GM12878 (cell line): ENCODE results near the gene MAST1. TPM values are rescaled to one million over a fixed set of nuclear protein-coding genes. Genes with fewer than 3 reads are reported as not detected.

Experiments
- ATAC-seq: fragments of 200-7000 bp; cut with Tn5 transposase; 3 replicates; pipeline ENCODE4 v1.9.1; 2020; ENCODE audit warnings: mild to moderate bottlenecking, moderate library complexity
- BruUV-seq: library from RNA; stranded (reverse); fragments of 400-500 nt; replicated peaks from 2 replicates; lab custom pipeline; 2021; lab: Mats Ljungman, UMichigan
- CTCF ChIA-PET: fragments of 300-600 bp; sonication (Branson Sonifier 250); formaldehyde crosslinking; extraction: SDS; loops from one replicate; lab custom pipeline; 2021; ENCODE audit warnings: inconsistent platforms; lab: Yijun Ruan, JAX
- POLR2A ChIA-PET: fragments of 350-600 bp; formaldehyde crosslinking; extraction: SDS; loops from one replicate; lab custom pipeline; 2021; ENCODE audit warnings: inconsistent platforms; lab: Charles Lee
- RAD21 ChIA-PET: fragments of 300-600 bp; sonication (Branson Sonifier 250); formaldehyde crosslinking; loops from one replicate; lab custom pipeline; 2023; ENCODE audit warnings: antibody characterized with exemption; ENCODE audit not compliant: unreplicated experiment; lab: Charles Lee
- SMC1A ChIA-PET: fragments of 300-600 bp; sonication (Branson Sonifier 250); formaldehyde crosslinking; loops from one replicate; lab custom pipeline; 2023; ENCODE audit not compliant: unreplicated experiment, uncharacterized antibody; lab: Charles Lee
- DNase-seq: peaks from one replicate; pipeline ENCODE4 v3.0.0-alpha.2; 2011; ENCODE audit warnings: low read depth, low spot score
- FAIRE-seq: peaks from 3 replicates; lab custom pipeline; 2011; peaks lifted over from hg19 to GRCh38; lab: Jason Lieb, UNC
- H2AFZ ChIP-seq: 2 replicates; pipeline ENCODE4 v1.6.0; 2011; ENCODE audit warnings: low read depth, low read length, control low read depth; ENCODE audit not compliant: control insufficient read depth
- H3K27ac ChIP-seq: 2 replicates; pipeline ENCODE4 v1.5.1; 2011; ENCODE audit warnings: control low read depth; ENCODE audit not compliant: control insufficient read depth, insufficient read depth
- H3K27me3 ChIP-seq, 2 experiments: replicated peaks in 1 of 2; 2 replicates each; pipeline versions ENCODE4 v1.6.0 to v1.6.1; 2011; ENCODE audit warnings: low read length in 1 of 2; ENCODE audit not compliant: control insufficient read depth in 2 of 2, insufficient read depth in 2 of 2
- H3K36me3 ChIP-seq, 2 experiments: 2 replicates each; pipeline ENCODE4 v1.5.1; 2011; ENCODE audit warnings: low read length in 1 of 2; ENCODE audit not compliant: control insufficient read depth in 2 of 2, insufficient read depth in 2 of 2
- H3K4me1 ChIP-seq: 2 replicates; pipeline ENCODE4 v1.6.1; 2011; ENCODE audit warnings: mild to moderate bottlenecking, low read length, moderate library complexity, mixed read lengths; ENCODE audit not compliant: control insufficient read depth, insufficient read depth
- H3K4me2 ChIP-seq: 2 replicates; pipeline ENCODE4 v1.6.0; 2011; ENCODE audit warnings: control low read depth; ENCODE audit not compliant: control insufficient read depth, insufficient read depth
- H3K4me3 ChIP-seq: fragments of 200-600 bp; sonication (generic); 2 replicates; pipeline ENCODE4 v1.5.1; 2016
- H3K79me2 ChIP-seq: 2 replicates; pipeline ENCODE4 v1.6.0; 2011; ENCODE audit warnings: low read length; ENCODE audit not compliant: control insufficient read depth, insufficient read depth
- H3K9ac ChIP-seq: 2 replicates; pipeline ENCODE4 v1.8.0; 2011; ENCODE audit warnings: low read length, control low read depth, mixed read lengths; ENCODE audit not compliant: control insufficient read depth, insufficient read depth
- H3K9me3 ChIP-seq: replicated peaks from 3 replicates; pipeline ENCODE4 v1.5.1; 2011; ENCODE audit warnings: mild to moderate bottlenecking, low read length; ENCODE audit not compliant: control insufficient read depth, insufficient read depth
- H4K20me1 ChIP-seq: 2 replicates; pipeline ENCODE4 v1.6.0; 2011; ENCODE audit not compliant: control insufficient read depth, insufficient read depth
- BCL3 ChIP-seq: IDR thresholded peaks from 2 replicates; pipeline ENCODE4 v1.6.1; 2011; ENCODE audit warnings: borderline replicate concordance, low read depth, mild to moderate bottlenecking, moderate library complexity, low read length; ENCODE audit not compliant: insufficient read depth, poor library complexity, severe bottlenecking
- CTCF ChIP-seq, 3 experiments: IDR thresholded peaks in 2 of 3; conservative IDR thresholded peaks in 1 of 3; 2 replicates each; pipeline ENCODE4 v1.5.1; 2011; ENCODE audit warnings: low read depth in 3 of 3, low read length in 3 of 3, mild to moderate bottlenecking in 3 of 3, control low read depth in 2 of 3, moderate library complexity in 2 of 3, inconsistent platforms in 1 of 3, mixed read lengths in 1 of 3; ENCODE audit not compliant: control insufficient read depth in 2 of 3, insufficient read depth in 1 of 3; ENCODE audit errors: extremely low read depth in 1 of 3
- E2F4 ChIP-seq: IDR thresholded peaks from 2 replicates; pipeline ENCODE4 v1.6.1; 2012; ENCODE audit warnings: low read depth, low read length, improper control_type of control experiment
- FOXM1 ChIP-seq: IDR thresholded peaks from 2 replicates; pipeline ENCODE4 v1.6.1; 2012; ENCODE audit warnings: low read depth, mild to moderate bottlenecking, inconsistent platforms, low read length, moderate library complexity
- GABPA ChIP-seq: IDR thresholded peaks from 2 replicates; pipeline ENCODE4 v1.6.1; 2014; ENCODE audit warnings: antibody characterized with exemption, low read depth, mild to moderate bottlenecking, inconsistent platforms
- PAX8 ChIP-seq: fragments of 450-650 bp; IDR thresholded peaks from 2 replicates; pipeline ENCODE4 v1.6.1; 2017; ENCODE audit warnings: mild to moderate bottlenecking, moderate library complexity
- POU2F2 ChIP-seq: IDR thresholded peaks from 3 replicates; pipeline ENCODE4 v1.6.1; 2011; ENCODE audit warnings: low read depth, mild to moderate bottlenecking, low read length, borderline replicate concordance
- RB1 ChIP-seq: fragments of 450-650 bp; formaldehyde crosslinking; IDR thresholded peaks from 2 replicates; pipeline ENCODE4 v1.6.1; 2017; ENCODE audit warnings: mild to moderate bottlenecking, borderline replicate concordance
- WRNIP1 ChIP-seq: IDR thresholded peaks from 2 replicates; pipeline ENCODE4 v1.6.1; 2011; ENCODE audit warnings: low read depth, low read length, improper control_type of control experiment, borderline replicate concordance
- ZNF274 ChIP-seq: IDR thresholded peaks from one replicate; pipeline ENCODE4 v1.8.0; 2011; ENCODE audit not compliant: insufficient read length, insufficient read depth
- ZNF384 ChIP-seq: IDR thresholded peaks from 2 replicates; pipeline ENCODE4 v1.6.1; 2012; ENCODE audit warnings: low read depth, mild to moderate bottlenecking, low read length, improper control_type of control experiment, borderline replicate concordance
- WGBS: methylation state at CpG from one replicate; pipeline ENCODE4 v1.1.6; 2016; ENCODE audit warnings: low lambda C conversion rate; ENCODE audit not compliant: insufficient replicate concordance, insufficient coverage; ENCODE audit errors: missing lambda C conversion rate; 5-methylcytosine and 5-hydroxymethylcytosine counted together
- in situ Hi-C: fragments of 300-500 bp; cut with MboI; formaldehyde crosslinking; loops from 9 replicates; pipeline ENCODE4 v1.14.3; 2018; ENCODE audit warnings: mixed read lengths
- intact Hi-C: fragments of 100-400 bp; cut with micrococcal nuclease; formaldehyde crosslinking; loops from one replicate; pipeline ENCODE4 v1.14.2; 2022; ENCODE audit not compliant: unreplicated experiment
- polyA plus RNA-seq, 11 experiments: library from polyadenylated mRNA; depleted of rRNA in 4 of 11; unstranded in 6 of 11; stranded (reverse) in 5 of 11; fragments of >200 nt; fragmentation: Nextera tagmentation in 4 of 11; fragmentation: Illumina TruSeq in 1 of 11; extraction: Ambion mirVana in 4 of 11; extraction: Trizol in 1 of 11; gene quantifications; 1 replicate in 1 of 11; 2 replicates in 10 of 11; pipeline versions ENCODE4 v1.2.1 to v1.2.3, GENCODE V29; 2011 to 2016; ENCODE audit warnings: inconsistent platforms in 2 of 11, missing spikeins in 2 of 11, low read depth in 1 of 11
- total RNA-seq, 4 experiments: library from RNA; depleted of rRNA in 3 of 4; stranded (reverse); fragments of >200 nt in 3 of 4; fragmentation: Illumina TruSeq in 1 of 4; extraction: Trizol in 1 of 4; gene quantifications; 2 replicates each; pipeline versions ENCODE4 v1.2.1 to v1.2.3, GENCODE V29; 2013 to 2021

Gene MAST1
- total and polyA plus RNA-seq, 10 of the 15 experiments (the other 5 are each of a cell fraction or from before 2014, with no cell fraction given), result 0.08 to 0.79 (median 0.44) TPM; not detected in 1

GRCh38 chr19:12793290-12794195 lies 44.8 kb upstream of the MAST1 start:
- no peaks in the 10 kb centered on the region; the same call in 2 of the 3 replicates for H3K9me3 ChIP-seq
- no peak overlapping the region; the same call in none of the 2 replicates for H2AFZ ChIP-seq
- peaks cover 36% of the 10 kb centered on the region for H3K79me2 ChIP-seq
- peak overlapping the region; percentile 95 for H3K27ac ChIP-seq
- H3K4me2 ChIP-seq, result peak overlapping the region; percentile 97
- no peaks in the 10 kb centered on the region for H4K20me1 ChIP-seq
- H3K4me3 ChIP-seq, result peak overlapping the region; percentile 87
- H3K4me1 ChIP-seq, result peaks cover 25% of the 10 kb centered on the region
- ChIA-PET SMC1A (interaction anchor here (1.2 to 11.5 kb wide), 6 partner anchors 14 to 59 kb away, joined by 3 to 240 read pairs (median 4); partner anchors contain the start of gene TRIR), RAD21 (interaction anchor here (0.7 to 11.4 kb wide), 4 partner anchors 11 to 54 kb away, joined by 3 to 303 read pairs (median 10); partner anchors contain the start of gene HOOK2), CTCF (interaction anchor here (1.1 to 12.9 kb wide), 5 partner anchors 10 to 55 kb away, joined by 3 to 537 read pairs (median 3); partner anchors contain the start of gene HOOK2), POLR2A (interaction anchor here (0.6 to 8.2 kb wide), 14 partner anchors 9 to 183 kb away, joined by 3 to 303 read pairs (median 4); partner anchors contain the start of genes GCDH, GET3, HOOK2 and MAN2B1)
- H3K9ac ChIP-seq, result peak overlapping the region; percentile 95
- DNase-seq, result peak; percentile 81
- FAIRE-seq, result no peak
- H3K36me3 ChIP-seq, result no peaks in the 10 kb centered on the region
- intact Hi-C loops (loop anchor here (1.0 kb wide), 1 partner anchor 112 kb away; the partner anchor contains the start of gene DHPS), in situ Hi-C loops (no loop called here)
- H3K27me3 ChIP-seq, result no peaks in the 10 kb centered on the region
- BruUV-seq, result no TSS peak
- 2% methylated on average over 71 of the region's 81 CpGs for WGBS
- peak; percentile 30 for ATAC-seq
- no peak for TF ChIP-seq CTCF (IDR thresholded peaks at IDR 0.05 in 2 of 3, conservative IDR thresholded peaks at IDR 0.05 in 1 of 3; ENCODE audit: control insufficient read depth in 2 of 3, extremely low read depth in 1 of 3, insufficient read depth in 1 of 3, low read depth in 3 of 3, low read length in 3 of 3)
- TF ChIP-seq RB1, result peak; percentile 71; the same call in 1 of the 2 replicates
- no peak for TF ChIP-seq FOXM1
- peak; percentile 91 for TF ChIP-seq ZNF384
- peak; percentile 95 for TF ChIP-seq POU2F2
- no peak for TF ChIP-seq WRNIP1
- no peak for TF ChIP-seq PAX8
- peak; percentile 91 for TF ChIP-seq BCL3
- TF ChIP-seq GABPA, result no peak
- TF ChIP-seq ZNF274, result no peak
- peak; percentile 53; the same call in 1 of the 2 replicates for TF ChIP-seq E2F4
